Stimulated activated naive CD4-positive, alpha-beta T cell (primary cell): ENCODE results near the gene ZSCAN31.
"Not testable (repeated sequence)": the region's sequence is repeated elsewhere in the genome, so short reads cannot be mapped to it uniquely, and the experiment has no call there.

ENCODE experiments used
- DNase-seq, 6 experiments: peaks; one replicate each; lab custom pipeline; 2025; lab: John Stamatoyannopoulos, UW

Gene ZSCAN31

DNA sequence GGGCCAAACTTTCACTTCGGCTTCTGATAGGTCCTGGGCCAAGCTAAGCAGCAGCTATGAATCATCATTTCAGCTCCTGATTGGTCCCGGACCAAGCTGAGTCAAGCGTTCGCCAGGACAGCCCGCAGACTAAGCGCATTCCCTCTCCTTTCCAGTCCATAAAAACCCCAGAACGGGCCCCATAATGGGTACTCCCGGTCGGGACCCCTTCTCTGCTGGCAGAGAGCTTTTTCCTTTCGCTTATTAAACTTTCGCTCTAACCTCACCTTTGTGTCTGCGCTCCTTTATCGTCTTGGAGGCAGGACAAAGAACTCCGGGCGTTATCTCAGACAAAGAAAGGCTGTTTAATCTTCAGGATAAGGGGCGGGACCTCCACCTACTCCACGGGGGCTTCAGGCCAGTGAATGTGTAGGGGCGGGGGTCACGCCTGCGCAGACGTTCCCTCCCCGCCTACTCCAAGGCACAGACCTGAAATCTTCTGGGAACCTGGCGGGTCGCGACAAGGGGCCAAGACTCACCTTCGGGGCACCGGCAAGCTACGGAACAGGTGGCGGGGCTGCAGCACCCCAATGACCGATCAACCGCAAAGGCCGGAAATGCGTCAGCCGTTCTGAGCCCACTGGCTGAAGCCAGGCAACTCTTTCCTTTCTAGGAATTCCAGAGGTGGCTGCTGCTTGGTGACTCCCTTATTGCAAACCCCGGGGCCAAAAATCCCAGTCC is at the start of gene ZSCAN31:
Gene ZSCAN31, minus strand, starts transcription at position 585 of the 720 bp plus-strand sequence. CDS start 6,465 bp downstream, outside the sequence.
- peak; percentile 66 to 86 (median 73) for DNase-seq

DNA sequence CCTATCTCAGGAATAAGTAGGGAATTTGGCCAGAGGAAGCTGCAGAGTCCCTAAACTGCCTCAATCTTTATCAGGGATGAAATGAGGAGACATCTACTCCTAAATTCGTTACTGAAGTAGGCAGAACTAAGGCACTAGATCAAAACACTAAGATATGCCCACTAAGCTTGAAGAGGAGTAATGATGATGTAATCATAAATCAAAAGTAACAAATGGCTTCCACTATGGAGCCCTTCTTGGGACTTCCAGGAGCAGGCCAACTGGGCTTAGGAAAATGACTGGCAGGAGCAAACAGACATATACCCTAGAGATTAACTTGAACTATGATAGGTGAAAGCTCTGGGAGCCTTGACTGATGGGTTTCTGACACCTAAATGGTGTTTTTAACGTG is 48.2 kb upstream of the ZSCAN31 start:
- no peak for DNase-seq

DNA sequence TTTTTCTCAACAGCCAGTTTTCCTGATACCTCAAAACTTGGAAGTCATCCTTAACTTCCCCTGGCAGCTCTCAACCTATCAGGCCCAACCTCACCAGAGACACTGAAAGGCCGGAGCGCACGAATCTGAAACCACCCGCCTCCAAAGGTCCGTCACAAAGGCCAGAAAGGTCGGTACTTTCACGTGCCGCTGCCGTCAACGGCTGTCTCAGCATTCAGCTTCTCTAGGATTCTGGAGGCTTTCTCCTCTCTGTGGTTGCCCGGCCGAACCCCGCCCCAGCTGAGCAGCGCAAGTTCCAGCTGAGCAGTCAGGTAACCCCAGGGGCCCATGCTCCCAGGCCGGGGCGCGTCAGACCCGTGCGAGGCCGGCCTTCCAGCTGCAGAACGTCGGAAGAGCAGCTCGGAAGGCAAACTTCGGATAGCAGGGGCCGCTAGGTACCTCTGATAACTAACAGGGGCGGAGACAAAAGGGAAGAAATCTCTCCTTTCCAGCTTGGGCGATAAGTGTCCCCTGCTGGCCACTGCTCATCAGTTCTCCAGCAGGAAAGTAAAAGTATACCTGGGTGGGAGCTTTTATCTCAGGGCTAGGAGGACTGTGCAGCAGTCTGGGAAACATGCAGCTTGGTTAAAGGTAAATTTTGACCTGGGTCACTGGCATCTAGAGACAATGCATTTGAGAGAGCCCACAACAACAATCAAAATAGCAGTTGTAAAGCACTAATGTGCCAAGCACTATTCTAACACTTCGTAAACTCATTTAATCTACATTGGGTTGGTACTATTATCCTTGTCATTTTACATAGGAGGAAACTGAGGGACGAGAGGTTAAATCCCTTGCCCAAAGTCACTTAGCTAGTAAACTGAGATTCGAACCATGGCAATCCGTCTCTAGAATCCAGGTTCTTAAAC is 47.5 kb upstream of the ZSCAN31 start:
- DNase-seq: peak in 4 of 6 experiments; percentile 5 to 22 (median 13)

DNA sequence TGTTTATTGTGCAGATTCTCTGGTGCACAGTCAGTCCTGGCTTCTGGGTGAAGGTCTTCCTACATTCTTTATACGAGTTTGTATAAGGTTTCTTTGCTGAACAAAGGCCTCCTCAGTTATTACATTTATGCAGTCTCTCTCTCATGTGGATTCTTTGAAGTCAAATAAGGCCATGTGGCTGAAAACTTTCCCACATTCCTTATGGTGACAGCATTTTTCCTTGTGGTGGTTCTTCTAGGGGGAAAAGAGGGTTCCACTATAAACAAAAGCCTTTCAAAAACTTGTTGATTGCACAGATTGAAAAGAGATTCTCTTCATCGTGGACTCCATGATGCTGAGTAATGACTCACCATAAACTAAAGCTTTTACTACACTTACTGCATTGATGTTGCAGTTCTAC is 44.4 kb upstream of the ZSCAN31 start:
- DNase-seq: no peak

DNA sequence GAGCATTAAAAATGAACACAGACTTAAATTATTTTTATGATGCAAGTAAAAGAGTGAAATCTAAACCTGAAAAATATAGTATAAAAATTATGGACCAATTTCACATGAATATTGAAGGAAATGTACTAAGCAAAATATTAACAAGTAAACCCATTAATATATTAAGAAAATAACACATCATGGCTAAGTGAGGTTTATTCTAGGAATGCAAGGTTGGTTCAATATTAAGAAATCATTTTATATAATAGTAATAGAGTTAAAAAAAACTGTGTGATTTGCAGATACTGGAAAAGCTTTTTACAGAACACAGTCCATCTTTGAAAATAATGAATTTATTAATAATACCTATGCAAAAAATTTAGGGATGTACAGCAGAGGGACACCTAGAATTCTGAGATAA is 42.7 kb upstream of the ZSCAN31 start:
- DNase-seq: no peak

DNA sequence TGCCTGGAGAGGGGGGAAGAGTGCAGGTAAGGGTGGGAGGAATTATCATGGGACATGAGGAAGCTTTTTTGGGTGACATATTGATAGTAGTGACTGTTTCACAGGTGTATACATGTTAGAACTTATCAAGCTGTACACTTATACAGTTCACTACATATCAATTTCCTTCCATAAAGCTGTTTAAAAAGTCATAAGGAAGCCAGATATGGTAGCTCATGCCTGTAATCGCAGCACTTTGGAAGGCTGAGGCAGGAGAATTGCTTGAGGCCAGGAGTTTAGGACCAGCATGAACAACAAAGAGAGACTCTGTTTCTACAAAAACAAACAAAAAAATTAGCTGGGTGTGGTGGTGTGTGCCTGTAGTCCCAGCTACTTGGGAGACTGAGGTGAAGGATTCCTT is 41.9 kb upstream of the ZSCAN31 start:
- DNase-seq: no peak

DNA sequence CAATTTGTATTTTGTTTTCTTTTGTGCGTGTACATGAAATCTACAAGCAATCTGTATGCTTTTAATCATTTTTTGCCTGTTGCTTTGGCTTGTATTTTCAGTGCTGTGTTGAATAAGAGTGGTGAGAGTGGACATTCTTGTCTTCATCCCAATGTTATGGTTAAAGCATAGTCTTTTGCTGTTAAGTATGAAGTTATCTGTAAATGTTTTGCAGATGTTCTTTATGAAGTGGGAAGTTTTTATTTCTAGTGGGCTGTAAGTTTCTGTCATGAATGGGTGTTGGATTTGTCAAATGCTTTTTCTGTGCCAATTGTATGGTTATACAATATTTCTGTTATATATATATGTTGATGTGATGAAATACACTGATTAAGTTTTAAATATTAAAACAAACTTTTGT is 38.0 kb upstream of the ZSCAN31 start:
- DNase-seq: no peak

DNA sequence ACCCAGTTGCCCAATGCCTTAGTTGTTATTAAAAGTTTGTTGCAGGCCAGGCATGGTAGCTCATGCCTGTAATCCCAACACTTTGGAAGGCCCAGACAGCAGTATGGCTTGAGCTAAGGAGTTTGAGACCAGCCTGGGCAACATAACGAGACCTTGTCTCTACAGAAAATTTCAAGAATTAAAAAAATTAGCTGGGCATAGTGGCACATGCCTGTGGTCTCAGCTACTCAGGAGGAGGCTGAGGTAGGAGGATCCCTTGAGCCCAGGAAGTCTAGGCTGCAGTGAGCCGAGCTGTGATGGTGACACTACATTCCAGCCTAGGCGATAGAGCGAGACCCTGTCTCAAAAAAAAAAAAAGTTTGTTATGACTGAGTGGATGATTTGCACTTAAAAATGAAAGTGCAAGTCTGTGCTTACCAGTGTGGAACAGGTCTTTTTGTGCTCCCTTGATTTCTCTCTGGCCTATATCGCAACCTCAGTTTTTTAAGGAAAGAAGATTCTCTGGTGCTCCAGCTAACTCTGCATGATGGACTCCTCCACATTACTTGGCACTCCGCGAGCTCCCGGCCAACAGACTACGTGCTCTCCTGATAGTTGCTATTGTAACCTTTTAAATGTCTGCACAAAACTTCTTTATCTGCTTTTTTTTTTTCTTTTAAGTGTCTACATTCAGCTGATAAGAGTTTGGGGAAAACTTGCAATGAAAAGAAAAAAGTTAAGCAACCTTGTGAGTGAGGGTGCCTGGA is 35.9 kb upstream of the ZSCAN31 start:
- DNase-seq: no peak

DNA sequence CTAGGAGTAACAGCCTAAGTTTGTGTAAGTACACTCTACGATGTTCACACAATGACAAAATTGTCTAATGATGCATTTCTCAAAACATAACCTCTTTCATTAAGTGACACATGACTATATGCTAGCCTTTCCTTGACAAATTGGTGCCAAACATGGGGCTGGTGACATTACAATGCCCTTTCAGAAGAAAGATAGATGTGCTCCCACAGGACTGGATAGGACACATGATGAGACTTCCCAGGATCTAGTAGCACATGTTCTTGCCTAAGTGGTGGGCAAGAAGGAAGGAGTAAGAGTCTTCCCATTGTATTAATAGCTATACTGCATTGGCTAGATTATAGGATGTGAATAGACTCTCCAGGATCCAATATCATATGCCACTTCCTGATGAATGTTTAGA is 35.3 kb upstream of the ZSCAN31 start:
- no peak for DNase-seq

DNA sequence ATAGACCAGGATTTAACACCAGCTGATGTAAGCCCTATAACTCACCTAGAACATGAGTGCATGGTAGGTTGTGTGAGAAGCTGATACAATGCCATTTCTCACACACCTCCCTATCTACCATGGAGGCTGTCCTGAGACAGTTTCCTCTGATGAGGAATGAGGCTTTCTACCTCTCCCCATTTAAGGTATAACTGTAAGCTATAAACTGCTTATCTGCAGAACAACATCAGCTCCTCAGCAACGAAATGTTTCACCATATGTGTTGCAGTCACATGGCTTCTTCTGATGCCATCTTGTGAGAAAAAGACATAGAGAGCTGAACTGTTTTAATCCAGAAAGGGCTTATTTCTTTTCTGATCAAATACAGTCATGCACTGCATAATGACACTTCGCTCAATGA is 34.5 kb upstream of the ZSCAN31 start:
- DNase-seq: no peak

DNA sequence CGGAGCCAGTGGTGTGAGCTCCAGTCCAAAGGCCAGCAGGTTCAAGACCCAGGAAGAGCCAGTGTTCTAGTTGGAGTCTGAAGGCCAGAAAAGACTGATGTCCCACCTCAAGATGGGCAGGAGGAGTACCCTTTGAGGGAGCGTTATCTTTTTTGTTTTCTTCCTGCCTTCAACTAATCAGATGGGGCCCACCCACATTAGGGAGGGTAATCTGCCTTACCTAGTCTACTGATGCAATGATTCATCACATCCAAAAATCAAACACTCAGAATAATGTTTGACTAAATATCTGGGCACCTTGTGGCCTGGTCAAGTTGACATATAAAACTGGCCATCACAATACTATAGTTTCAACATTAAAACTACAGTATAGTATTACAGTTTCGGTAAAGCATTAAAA is 33.5 kb upstream of the ZSCAN31 start:
- DNase-seq: no peak

DNA sequence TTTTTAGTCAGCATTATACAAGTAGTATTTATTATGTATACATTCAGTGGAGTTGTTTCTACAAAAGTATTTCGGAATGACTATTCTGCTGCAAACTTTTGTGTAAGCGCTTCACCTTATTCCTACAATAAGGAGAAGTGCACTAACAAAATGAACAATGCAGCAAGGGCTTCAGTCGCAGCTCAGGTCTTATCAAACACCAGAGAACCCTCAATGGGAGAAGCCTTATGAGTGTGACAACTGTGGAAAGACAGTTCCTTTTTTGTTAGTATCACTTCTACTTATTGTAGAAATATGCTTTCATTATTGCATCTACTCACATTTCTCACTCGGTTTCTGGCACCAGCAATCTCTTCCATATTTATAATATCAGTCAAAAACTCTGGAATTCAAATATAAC is 32.6 kb upstream of the ZSCAN31 start:
- no peak for DNase-seq

DNA sequence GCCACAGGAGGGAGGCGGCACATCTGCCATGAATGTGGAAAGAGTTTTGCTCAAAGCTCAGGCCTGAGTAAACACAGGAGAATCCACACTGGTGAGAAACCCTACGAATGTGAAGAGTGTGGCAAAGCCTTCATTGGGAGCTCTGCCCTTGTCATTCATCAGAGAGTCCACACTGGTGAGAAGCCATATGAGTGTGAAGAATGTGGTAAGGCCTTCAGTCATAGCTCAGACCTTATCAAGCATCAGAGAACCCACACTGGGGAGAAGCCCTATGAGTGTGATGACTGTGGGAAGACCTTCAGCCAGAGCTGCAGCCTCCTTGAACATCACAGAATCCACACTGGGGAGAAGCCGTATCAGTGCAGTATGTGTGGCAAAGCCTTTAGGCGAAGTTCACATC is 29.6 kb upstream of the ZSCAN31 start:
- DNase-seq: not testable (repeated sequence)

DNA sequence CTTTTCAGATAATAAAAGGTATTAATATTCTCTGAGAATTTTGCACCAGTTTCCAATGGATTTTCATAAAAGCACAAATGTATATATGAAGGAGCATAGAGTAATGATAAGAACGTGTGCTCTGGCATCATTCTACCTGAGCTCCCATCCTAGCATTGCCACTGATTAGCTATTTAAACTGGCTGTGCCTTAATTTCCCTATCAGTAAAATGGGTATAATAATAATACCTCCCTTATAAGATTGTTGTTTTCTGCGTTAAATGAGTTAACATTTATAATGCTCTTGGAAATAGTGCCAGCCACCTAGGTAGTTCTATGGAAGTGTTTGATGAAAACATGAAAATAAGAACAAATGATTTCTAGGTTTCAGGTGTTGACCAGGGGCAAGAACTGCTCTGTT is 25.0 kb upstream of the ZSCAN31 start:
- no peak for DNase-seq

DNA sequence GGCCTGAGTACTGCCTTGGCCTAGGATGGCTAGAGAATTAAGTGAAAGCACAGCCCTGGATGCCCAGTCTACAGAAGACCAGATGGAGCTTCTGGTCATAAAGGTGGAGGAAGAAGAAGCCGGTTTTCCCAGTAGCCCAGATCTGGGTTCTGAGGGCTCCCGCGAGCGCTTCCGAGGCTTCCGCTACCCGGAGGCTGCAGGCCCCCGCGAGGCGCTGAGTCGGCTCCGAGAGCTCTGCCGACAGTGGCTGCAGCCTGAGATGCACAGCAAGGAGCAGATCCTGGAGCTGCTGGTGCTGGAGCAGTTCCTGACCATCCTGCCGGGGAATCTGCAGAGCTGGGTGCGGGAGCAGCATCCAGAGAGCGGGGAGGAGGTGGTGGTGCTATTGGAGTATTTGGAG is 23.6 kb upstream of the ZSCAN31 start:
- not testable (repeated sequence) for DNase-seq

DNA sequence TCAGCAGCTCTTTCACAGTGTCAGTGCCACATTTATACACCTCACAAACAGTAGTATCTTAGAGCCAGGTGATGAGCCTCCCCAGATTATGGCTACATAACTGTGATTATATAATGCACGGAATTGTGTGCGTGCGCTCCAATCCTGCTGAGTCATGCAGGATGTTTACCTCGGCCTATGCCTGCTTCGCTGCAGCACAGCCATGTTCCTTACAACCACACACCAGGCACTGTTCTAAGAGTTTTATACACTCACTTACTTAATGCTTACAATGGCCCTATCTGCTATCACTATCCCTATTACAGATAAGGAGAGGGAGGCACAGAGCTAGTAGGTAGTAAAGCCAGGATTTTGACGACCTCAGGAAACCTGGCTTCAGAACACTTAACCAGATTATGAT is 21.1 kb upstream of the ZSCAN31 start:
- no peak for DNase-seq

DNA sequence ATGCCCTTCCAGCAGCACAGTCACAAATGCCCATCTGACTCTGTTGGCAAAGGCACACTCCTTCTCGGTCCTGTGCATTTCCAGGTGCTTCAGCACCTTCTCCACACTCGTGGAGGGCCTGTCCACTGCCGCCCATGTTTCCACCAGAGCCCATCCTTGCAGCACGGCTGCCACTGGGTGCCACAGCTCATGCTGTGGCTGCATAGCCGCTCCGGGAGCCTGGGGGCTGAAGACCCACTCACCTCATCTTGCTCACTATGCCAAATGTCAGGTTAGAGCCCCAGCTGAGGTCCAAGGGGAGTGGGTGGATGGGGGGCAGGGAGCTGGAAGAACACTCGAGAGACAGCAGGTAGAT is 20.7 kb upstream of the ZSCAN31 start:
- DNase-seq: no peak

DNA sequence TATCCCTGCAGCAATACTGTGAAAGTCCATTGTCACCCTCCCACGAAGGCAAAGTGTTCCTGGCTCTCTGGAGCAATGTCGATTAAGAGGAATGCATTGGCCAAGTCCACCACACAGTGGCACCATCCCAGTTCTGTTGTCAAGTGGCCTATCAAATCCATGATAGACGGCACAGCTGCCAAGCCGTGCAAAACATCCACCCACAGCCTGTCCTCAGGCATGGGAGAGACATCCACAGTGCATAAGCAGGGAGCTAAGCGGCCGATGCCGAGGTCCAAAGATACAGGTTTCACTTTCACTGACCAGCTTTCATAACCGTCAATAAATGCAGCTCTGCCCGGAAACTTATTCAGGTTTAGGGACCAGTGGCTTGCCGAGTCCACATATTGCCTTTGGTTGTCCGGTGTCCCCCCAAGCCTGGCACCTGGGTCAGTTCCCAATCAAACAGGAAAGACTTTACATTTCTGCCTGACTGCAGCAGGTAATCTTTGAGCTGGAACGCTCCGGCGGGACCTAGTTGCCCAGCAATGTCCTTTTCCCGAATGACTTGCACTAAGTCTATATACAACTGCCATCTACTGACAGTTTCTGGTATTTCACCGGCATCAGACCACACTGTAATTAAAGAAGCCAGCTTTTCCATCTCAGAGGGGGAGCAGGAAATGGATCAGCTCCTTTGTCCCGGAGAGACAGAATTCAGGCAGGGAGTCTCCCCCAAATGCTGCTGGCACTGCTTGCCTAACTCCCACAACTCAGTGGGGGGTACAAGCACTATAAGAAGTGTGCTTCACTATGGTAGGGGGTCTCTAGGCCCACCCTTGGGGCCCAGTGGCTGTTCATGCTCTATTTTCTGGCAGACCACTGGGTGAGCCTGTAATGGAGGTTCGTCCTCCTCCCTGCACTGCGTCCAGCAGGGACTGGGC is 20.1 kb upstream of the ZSCAN31 start:
- DNase-seq: peak; percentile 19 to 66 (median 39)

DNA sequence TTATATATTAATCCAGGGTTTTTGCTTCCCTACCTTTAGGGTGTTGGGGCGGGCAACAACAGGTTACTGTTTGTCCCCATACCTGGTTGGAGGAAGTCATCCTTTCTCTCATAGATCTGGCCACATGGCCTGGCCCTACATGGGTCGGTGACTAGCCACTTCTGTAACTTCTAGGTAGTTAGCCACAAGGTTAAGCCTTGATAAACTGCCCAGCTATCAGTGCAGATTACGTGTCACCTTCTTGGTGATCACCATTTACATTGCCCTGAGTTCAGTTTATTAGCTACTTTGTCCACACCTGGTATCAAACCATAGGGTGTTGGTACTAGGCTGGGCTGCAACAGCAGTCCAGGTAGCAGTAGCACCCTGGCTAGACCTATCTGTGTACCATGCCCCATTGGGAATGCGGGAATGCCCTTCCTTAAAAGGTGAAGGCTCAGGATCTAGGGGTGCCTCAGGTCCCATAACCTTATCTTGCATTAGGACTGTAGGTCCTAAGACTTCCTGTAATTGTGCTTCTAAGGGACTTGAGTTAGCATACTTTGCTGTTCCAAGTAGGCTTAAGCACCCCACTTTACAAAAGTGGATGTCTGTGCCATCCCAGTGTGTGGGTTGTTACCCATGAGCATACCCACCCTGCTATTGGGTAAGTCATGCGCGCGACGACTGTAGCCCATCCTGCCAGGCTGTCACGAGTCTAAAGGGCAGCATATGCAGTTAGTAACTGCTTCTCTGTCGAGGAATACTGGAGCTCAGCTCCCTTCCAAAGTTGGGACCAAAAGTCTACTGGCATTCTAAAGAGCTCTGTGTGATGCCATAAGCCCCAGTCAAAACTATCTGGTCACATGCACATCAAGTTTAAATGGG is 19.0 kb upstream of the ZSCAN31 start:
- DNase-seq: no peak

DNA sequence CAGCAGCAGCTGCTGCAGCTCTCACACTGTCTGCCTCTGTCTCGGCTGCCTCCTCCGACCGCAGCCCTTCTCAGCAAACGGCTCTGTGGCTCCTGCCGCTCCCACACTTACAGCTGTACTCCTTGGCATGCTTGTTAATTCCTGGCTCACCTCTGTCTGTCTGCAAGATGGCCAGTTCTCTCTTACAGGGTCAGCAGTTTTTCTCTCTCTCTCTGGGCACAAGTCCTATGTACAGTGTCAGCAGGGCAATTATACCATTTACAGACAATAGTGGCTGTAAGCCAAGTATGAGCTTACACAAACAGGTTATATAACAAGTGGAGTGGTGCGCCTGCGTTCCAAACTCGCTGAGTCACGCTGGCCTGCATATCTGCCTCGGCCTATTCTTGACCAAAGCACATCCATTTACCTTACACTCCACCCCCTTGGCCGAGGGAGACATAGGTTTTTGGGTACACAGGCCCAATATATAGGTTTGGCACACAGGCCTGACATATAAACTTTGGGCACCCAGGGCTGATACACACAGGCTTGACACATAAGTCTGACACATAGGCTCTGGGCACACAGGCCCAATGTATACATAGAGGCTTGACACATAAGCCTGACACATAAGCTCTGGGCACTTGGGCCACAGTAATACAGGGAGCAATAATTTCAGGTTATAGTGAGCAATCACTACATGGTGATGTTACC is 18.2 kb upstream of the ZSCAN31 start:
- no peak for DNase-seq
